IgD-negative memory B cell (primary cell): ENCODE results near the gene HAO2. TPM values are rescaled to one million over a fixed set of nuclear protein-coding genes. Genes with fewer than 3 reads are reported as not detected.

Source experiments
- H3K27ac Mint-ChIP-seq, 3 donors: one replicate each; pipeline ENCODE4 v1.8.0; 2020 to 2022; ENCODE audit warnings: mild to moderate bottlenecking in 3 of 3, mixed read lengths in 3 of 3, moderate library complexity in 1 of 3
- H3K27me3 Mint-ChIP-seq: one replicate; pipeline ENCODE4 v1.8.0; 2021; ENCODE audit warnings: mixed read lengths
- H3K36me3 Mint-ChIP-seq: one replicate; pipeline ENCODE4 v1.8.0; 2020; ENCODE audit warnings: mild to moderate bottlenecking, mixed read lengths
- H3K4me1 Mint-ChIP-seq, 3 donors: one replicate each; pipeline ENCODE4 v1.8.0; 2020 to 2022; ENCODE audit warnings: mixed read lengths in 3 of 3, mild to moderate bottlenecking in 1 of 3
- H3K4me3 Mint-ChIP-seq, 4 donors: one replicate each; pipeline ENCODE4 v1.8.0; 2020 to 2022; ENCODE audit warnings: mild to moderate bottlenecking in 4 of 4, mixed read lengths in 4 of 4, moderate library complexity in 3 of 4
- H3K9me3 Mint-ChIP-seq, 3 donors: one replicate each; pipeline ENCODE4 v1.8.0; 2020 to 2021; ENCODE audit warnings: mixed read lengths in 3 of 3, mild to moderate bottlenecking in 1 of 3
- polyA plus RNA-seq: library from polyadenylated mRNA; unstranded; fragments of 300-500 nt; fragmentation: Illumina TruSeq; gene quantifications from one replicate; pipeline ENCODE4 v1.2.3, GENCODE V29; 2021

Gene HAO2
- not detected for polyA plus RNA-seq

DNA sequence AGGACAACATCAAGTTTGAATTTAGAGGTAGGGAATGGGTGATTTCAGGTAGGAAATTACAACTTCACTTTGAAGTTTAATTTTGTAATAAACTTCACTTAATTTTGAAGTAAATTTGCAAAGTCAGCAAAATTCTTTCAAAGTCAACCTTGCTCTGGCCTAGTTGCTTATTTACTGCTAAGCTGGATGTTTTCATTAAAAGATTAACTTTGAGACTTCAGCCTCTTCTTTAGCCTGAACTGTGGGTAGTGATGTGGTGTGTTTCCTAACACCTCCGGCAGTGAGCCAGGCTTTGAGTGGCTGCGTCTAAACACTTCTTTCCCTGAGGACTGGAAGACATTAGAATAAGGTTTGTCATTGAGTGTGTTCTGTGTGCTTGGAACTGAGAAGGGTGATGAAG, at the start of gene HAO2:
HAO2 (plus strand) TSS at position 232 of the 400 bp plus-strand sequence. CDS start 12,301 bp downstream, outside the sequence.
- peaks cover 1% of the 10 kb centered on the region for H3K27me3 Mint-ChIP-seq
- H3K9me3 Mint-ChIP-seq: peaks cover 0 to 2% (median 0%) of the 10 kb centered on the region in 3 donors
- H3K4me1 Mint-ChIP-seq: no peaks in the 10 kb centered on the region
- no peak within 1 kb of the TSS for H3K4me3 Mint-ChIP-seq
- H3K27ac Mint-ChIP-seq: no peak within 1 kb of the TSS
- H3K36me3 Mint-ChIP-seq: no peaks in the 10 kb centered on the region

DNA sequence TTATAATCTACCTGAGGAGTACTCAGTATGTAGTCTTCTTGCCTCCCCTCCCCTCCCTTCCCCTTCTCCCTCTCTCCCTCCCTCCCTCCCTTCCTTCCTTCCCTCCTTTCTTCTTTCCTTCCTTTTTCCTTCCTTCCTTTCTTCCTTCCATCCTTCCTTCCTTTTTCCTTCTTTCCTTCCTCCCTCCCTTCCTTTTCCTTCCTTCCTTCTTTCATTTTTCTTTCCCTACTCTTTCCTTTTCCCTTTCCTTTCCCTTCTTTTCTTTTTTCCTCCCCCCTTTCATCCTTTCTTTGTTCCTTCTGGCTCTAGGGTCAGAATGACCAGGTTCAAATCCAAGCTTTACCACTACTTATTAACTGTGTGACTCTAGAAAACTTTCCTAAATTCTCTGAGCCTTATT, 48.5 kb upstream of the HAO2 start:
- no peak overlapping the region for H3K4me3 Mint-ChIP-seq
- no peaks in the 10 kb centered on the region for H3K36me3 Mint-ChIP-seq
- H3K27ac Mint-ChIP-seq: no peak overlapping the region
- H3K4me1 Mint-ChIP-seq: peaks cover 0 to 5% (median 1%) of the 10 kb centered on the region in 3 donors
- no peaks in the 10 kb centered on the region for H3K27me3 Mint-ChIP-seq
- no peaks in the 10 kb centered on the region for H3K9me3 Mint-ChIP-seq

DNA sequence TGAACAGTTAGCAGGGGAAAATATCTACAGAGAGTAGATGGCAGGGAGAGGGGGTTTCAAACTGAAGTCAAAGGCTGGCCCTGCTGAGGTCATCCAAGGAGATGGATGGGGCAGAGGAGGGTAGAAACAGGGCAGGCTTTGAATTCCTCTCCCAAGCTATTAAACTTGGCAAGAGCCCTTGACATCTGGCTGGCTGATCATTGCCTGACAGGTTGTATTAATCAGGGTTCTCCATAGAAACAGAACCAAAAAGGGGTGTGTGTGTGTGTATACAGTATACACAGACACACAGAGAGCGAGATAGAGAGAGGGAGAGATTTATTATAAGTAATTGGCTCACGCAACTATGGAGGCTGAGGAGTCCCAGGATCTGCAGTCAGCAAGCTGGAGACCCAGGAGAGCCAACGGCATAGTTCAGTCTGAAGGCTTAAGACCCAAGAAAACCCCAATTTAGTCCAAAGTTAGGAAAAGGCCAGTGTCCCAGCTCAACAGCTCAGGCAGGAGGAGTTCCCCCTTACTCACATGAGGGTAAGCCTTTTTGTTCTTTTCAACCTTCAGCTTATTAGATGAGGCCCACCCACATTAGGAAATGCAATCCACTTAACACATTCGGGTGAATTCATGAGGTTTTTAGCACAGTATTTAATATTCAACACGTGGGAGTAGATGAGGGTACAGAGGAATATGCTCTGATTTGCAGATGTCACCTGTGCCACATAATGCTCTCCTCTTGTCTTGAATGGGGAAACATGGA, 46.7 kb upstream of the HAO2 start:
- no peak overlapping the region for H3K4me3 Mint-ChIP-seq
- no peaks in the 10 kb centered on the region for H3K9me3 Mint-ChIP-seq
- H3K27ac Mint-ChIP-seq: no peak overlapping the region
- no peaks in the 10 kb centered on the region for H3K36me3 Mint-ChIP-seq
- no peaks in the 10 kb centered on the region for H3K27me3 Mint-ChIP-seq
- H3K4me1 Mint-ChIP-seq: peaks cover 1 to 13% (median 2%) of the 10 kb centered on the region in 3 donors

DNA sequence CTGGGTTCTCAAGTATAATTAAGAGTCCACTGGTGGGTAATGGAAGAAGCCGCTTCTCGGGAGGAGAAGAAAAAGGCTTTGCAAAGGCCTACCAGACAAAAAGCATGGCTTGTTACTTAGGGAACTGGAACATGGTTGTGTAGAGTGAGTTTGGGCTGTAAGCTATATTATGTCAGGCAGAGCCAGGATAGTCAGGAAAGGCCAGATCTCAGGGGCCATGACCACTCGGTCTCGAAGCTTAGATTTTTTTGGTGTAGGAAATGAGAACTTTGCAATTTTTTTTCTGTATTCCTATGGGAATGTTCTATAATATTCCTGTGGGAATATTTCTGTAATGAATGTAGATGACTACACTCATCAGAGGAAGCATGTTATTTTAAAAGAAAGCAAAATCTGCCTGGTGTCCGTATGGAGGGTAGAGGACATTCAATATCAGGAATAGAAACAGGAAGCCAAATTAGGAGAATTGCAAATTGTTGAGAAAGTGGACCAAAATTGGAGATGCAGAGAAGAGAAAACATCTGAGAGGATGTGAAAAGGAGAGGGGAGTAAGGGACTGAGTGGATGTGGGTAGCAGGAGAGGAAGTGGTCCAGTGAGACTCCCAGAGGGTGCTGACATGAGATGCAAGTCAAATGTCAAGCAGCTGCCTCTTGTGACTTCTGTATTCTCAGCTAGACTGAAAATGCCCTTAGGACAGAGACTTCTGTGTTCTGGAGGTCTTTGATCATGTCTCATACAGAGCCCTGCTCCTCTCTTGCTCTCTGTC, 45.2 kb upstream of the HAO2 start:
- Mint-ChIP-seq H3K36me3 (no peaks in the 10 kb centered on the region), H3K4me3 (no peak overlapping the region), H3K4me1 (peaks cover 8 to 13% (median 10%) of the 10 kb centered on the region in 3 donors), H3K9me3 (no peaks in the 10 kb centered on the region), H3K27ac (no peak overlapping the region), H3K27me3 (peaks cover 6% of the 10 kb centered on the region)

DNA sequence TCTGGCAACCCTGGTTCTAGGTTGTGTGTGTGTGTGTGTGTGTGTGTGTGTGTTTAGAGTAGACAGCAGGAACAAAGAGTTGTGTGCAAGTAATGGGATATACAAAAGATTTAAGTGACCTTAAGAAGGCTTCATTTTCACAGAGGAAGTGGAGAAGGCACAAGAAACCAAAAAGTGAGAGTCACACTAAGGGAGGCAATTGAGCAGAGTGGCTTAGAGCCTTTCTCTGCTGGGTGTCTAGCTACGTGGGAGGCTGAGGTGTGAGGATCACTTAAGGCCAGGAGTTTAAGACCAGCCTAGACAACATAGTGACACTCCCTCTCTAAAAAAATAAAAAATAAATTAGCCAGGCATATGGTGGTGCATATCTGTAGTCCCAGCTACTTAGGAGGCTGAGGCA, 44.4 kb upstream of the HAO2 start:
- H3K9me3 Mint-ChIP-seq: no peaks in the 10 kb centered on the region
- no peak overlapping the region for H3K4me3 Mint-ChIP-seq
- no peaks in the 10 kb centered on the region for H3K36me3 Mint-ChIP-seq
- H3K4me1 Mint-ChIP-seq: peaks cover 9 to 13% (median 10%) of the 10 kb centered on the region in 3 donors
- H3K27ac Mint-ChIP-seq: no peak overlapping the region
- H3K27me3 Mint-ChIP-seq: peaks cover 6% of the 10 kb centered on the region

DNA sequence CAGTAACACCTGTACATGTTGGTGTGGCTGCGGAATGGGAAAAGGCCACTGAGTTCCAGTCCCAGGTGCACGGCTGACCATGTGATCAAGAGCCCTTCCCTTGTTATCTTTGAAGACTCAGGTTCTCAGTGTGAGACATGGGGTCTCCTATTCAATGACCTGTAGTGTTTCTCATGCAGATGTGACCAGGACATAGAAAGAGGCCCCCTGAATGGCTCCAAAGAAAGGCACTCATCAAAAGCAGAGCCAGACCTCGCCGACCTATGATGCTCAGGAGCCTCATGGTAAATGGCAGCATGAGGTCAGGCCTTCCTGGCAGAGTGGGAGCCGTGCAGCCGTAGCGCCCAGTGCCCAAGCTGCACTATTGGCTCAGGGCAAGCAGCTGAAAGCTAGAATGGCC, 42.3 kb upstream of the HAO2 start:
- peaks cover 9 to 13% (median 10%) of the 10 kb centered on the region in 3 donors for H3K4me1 Mint-ChIP-seq
- no peaks in the 10 kb centered on the region for H3K36me3 Mint-ChIP-seq
- H3K27me3 Mint-ChIP-seq: peaks cover 6% of the 10 kb centered on the region
- no peak overlapping the region for H3K27ac Mint-ChIP-seq
- H3K4me3 Mint-ChIP-seq: peak overlapping the region; percentile 24 to 95 (median 79)
- no peaks in the 10 kb centered on the region for H3K9me3 Mint-ChIP-seq

DNA sequence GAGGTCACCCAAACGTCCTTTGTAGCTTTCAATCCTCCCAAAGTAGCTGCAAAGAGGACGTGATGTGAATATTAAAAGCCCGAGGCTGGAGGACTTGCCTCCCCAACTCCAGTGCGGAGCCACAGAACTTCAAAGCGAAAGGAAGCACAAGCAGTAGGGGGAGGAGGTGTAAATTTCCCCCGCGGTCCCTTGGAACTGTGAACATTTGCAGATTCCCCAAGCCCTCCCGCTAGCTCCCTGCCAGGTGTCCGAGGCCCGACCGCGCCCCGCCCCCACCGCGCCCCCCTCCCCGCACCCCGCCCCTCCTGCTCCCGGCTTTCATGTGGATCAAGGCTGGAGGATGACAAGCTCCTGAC, 41.5 kb upstream of the HAO2 start:
- Mint-ChIP-seq H3K27me3 (peaks cover 6% of the 10 kb centered on the region), H3K4me1 (peaks cover 9 to 13% (median 10%) of the 10 kb centered on the region in 3 donors), H3K4me3 (peak overlapping the region; percentile 78 to 95 (median 84)), H3K27ac (no peak overlapping the region), H3K36me3 (no peaks in the 10 kb centered on the region), H3K9me3 (no peaks in the 10 kb centered on the region)

DNA sequence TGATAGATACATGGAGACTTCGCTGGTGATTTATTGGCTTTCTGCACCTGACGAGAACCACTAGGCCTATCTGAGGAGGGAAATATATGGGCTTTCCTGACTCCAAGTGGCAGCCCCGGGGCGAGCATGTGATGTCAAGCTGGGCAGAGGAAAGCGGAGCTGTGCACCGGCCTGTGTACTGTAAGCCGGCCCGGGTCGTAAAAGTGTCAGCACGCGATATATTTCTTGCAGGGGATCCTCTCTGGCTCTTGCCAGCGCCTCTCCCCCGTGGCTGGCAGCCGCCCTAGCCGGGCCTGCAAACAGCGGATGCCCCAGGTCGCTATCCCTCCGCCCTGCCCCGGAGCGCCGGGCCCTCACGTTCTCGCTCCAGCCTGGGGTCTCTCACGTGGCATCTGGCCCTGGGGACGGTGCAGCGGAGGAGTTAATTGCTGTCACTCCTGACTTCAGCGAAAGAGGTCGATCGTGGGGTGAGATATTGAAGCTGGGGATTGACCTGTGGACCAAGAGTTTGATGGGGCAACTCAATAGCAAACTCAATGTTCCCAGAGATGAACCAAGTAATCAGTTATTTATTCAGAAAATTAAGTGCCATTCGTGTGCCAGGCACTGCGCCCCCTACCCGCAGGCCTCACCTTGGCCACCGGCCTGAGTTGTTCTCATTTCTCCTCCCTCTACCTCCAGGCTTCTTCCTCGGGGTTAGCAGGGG, 41.0 kb upstream of the HAO2 start:
- Mint-ChIP-seq H3K9me3 (no peaks in the 10 kb centered on the region), H3K27ac (peak overlapping the region in 1 of 3 donors; percentile 6), H3K27me3 (peaks cover 6% of the 10 kb centered on the region), H3K36me3 (no peaks in the 10 kb centered on the region), H3K4me1 (peaks cover 9 to 13% (median 10%) of the 10 kb centered on the region in 3 donors), H3K4me3 (peak overlapping the region; percentile 78 to 95 (median 84))

DNA sequence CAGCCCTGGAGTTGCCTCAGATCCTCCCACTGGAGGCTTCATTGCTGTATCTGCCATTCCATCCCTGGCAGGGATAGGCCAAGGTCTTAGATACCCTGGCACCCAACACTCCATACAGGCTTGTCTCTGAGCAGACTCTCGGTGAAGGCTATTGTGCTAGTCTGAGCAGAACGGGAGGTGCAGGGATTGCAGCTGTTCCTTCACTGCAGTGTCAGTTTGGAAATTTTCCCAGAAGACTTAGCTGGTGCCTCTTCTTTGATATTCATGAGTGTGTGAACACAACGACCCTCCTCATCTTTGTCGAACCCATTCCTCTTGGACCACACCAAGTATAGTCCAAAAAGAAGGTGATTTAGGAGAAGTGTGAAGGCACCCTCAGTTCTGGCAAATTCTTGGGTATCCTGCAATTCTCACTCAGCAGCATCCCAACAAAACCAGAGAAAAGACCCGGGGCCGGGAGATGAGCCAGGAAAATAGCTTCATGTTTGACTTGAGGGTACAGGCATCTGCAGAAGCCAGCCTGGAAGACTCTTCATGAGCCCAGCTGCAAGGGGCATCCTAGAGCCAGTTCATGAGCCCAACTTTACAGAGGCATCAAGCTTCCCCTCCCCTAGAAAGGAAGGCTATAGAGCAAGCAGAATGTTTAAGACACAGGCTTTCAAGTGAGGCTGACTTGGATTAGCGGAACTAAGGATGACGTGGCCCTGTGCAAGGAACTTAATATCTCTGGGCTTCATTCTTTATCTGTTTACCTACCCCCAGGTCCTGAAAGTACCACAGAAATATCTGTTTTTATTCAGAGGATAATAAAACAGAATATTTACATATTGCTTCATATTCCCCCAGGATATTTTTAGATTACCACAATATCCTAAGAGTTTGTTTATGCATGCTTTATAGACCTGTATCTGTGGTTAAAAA, 38.8 kb upstream of the HAO2 start:
- Mint-ChIP-seq H3K4me3 (no peak overlapping the region), H3K36me3 (no peaks in the 10 kb centered on the region), H3K4me1 (peaks cover 8 to 10% (median 8%) of the 10 kb centered on the region in 3 donors), H3K9me3 (no peaks in the 10 kb centered on the region), H3K27ac (no peak overlapping the region), H3K27me3 (peaks cover 6% of the 10 kb centered on the region)

DNA sequence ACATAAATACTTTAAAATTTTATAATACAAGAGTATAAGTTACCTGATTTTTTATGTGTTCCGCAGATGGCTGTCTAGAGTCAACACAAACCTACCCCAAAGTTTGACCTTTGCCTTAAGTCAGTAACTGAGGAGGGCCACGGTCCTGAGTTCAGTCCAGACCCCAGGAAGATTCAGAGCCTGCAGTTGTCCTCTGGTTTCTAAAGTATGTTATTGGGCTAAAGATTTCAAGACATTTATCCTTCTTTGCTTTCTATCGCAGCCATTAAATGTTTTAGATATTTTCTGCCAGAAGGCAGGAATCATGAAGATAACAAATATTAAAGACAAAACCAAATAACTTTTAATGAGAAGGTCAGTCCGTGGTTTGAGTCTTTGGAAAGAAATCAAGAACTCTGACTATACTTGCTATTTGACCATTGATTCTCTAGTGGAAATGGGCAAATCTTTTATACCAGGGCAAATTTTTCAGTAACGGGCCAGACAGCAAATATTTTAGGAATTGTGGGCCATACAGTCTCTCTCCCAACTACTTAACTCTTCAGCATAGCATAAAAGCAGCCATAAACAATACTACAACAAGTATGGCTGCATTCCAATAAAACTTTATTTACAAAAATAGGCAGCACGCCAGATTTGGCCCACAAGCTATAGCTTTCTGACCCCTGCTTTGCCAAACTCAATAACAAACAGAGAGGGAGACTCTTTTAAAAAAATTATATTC, 38.0 kb upstream of the HAO2 start:
- Mint-ChIP-seq H3K4me3 (peak overlapping the region in 1 of 4 donors; percentile 20), H3K4me1 (peaks cover 8 to 10% (median 8%) of the 10 kb centered on the region in 3 donors), H3K27me3 (peaks cover 6% of the 10 kb centered on the region), H3K36me3 (no peaks in the 10 kb centered on the region), H3K27ac (no peak overlapping the region), H3K9me3 (no peaks in the 10 kb centered on the region)

DNA sequence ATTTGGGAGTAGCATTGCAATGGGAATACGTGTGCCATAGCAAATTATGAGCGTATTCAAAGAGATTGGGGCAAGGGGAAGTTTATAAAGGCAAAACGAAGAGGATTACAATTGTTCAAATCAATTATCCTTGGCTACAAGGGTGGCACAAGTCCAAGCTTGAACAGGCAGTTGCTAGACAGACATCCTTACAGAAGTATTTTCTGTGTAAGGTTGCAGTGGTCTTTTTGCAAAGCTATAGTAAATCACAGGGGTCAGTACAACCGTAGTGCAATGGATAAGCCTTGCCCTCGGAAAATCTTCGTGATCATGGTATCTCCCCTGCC, 37.4 kb upstream of the HAO2 start:
- Mint-ChIP-seq H3K4me3 (peak overlapping the region in 1 of 4 donors; percentile 20), H3K4me1 (peaks cover 7 to 10% (median 8%) of the 10 kb centered on the region in 3 donors), H3K27me3 (peaks cover 6% of the 10 kb centered on the region), H3K9me3 (no peaks in the 10 kb centered on the region), H3K36me3 (no peaks in the 10 kb centered on the region), H3K27ac (no peak overlapping the region)

DNA sequence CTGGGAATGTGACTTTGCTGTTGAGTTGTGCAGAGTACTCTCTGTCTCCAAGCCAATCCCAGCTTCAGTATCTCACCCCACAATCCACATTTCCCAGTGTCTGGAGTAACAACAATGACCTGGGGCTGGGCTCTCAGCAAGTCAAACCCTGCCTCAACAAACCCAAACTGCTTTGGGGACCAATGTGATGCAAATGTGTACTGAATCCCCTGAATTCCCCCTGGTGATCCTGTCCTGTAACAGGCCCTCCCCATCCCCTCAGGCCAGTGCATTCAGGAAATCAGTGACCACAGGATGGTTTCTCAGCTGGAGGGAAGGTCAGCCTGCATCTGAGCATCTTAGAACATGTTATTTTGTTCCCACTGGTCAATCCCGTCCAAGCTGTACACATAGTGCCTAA, 36.7 kb upstream of the HAO2 start:
- Mint-ChIP-seq H3K36me3 (no peaks in the 10 kb centered on the region), H3K27ac (no peak overlapping the region), H3K9me3 (no peaks in the 10 kb centered on the region), H3K4me1 (peaks cover 0 to 8% (median 8%) of the 10 kb centered on the region in 3 donors), H3K4me3 (no peak overlapping the region), H3K27me3 (peaks cover 6% of the 10 kb centered on the region)

DNA sequence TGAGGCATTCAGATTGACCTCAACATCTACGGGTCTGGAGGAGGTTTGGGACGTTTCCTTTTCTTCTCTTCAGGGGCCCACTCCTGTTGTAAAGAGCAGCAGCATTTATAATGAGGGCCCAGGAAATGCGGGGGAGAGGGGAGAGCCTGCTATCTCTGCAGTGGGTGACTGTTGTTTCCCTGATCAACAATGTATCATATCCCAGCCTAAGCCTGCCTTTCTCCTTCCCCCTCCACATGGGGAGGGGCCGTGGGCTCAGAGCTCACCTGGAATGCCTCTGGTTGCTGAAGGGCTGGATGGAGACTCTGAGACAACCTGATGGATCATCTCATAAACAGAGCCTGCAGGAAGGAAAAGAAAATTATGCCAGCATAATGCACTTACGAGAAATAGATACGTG, 36.0 kb upstream of the HAO2 start:
- H3K27ac Mint-ChIP-seq: no peak overlapping the region

More for the DNA sequence above, 36.0 kb upstream of the HAO2 start:
- no peaks in the 10 kb centered on the region for H3K9me3 Mint-ChIP-seq
- peaks cover 0 to 7% (median 5%) of the 10 kb centered on the region in 3 donors for H3K4me1 Mint-ChIP-seq
- no peaks in the 10 kb centered on the region for H3K36me3 Mint-ChIP-seq
- peaks cover 6% of the 10 kb centered on the region for H3K27me3 Mint-ChIP-seq
- H3K4me3 Mint-ChIP-seq: no peak overlapping the region
